Keratinocyte (primary cell): ENCODE measurements around the gene TIGAR. TPM values are rescaled to one million over a fixed set of nuclear protein-coding genes. Genes with fewer than 3 reads are reported as not detected.

Experiments used
- DNase-seq: peaks from one replicate; pipeline ENCODE4 v3.0.0-alpha.2; 2011; ENCODE audit warnings: low read depth, missing footprints, low spot score
- FAIRE-seq: peaks from 2 replicates; lab custom pipeline; 2011; peaks lifted over from hg19 to GRCh38; lab: Jason Lieb, UNC
- H2AFZ ChIP-seq: 2 replicates; pipeline ENCODE4 v1.6.0; 2012; ENCODE audit warnings: low read length, control low read depth, inconsistent platforms; ENCODE audit not compliant: control insufficient read depth
- H3K27ac ChIP-seq: 2 replicates; pipeline ENCODE4 v1.5.1; 2011; ENCODE audit warnings: low read length; ENCODE audit not compliant: control insufficient read depth, insufficient read depth
- H3K27me3 ChIP-seq: 3 replicates; pipeline ENCODE4 v1.6.0; 2011; ENCODE audit warnings: low read length; ENCODE audit not compliant: control insufficient read depth, insufficient read depth; ENCODE audit errors: extremely low read depth
- H3K36me3 ChIP-seq, 2 experiments: 2 replicates in 1 of 2; 3 replicates in 1 of 2; pipeline ENCODE4 v1.5.1; 2011; ENCODE audit warnings: low read length in 2 of 2, mild to moderate bottlenecking in 1 of 2; ENCODE audit not compliant: control insufficient read depth in 2 of 2, insufficient read depth in 2 of 2; ENCODE audit errors: extremely low read depth in 1 of 2
- H3K4me1 ChIP-seq: 3 replicates; pipeline ENCODE4 v1.5.1; 2011; ENCODE audit warnings: low read length; ENCODE audit not compliant: control insufficient read depth, insufficient read depth; ENCODE audit errors: extremely low read depth
- H3K4me2 ChIP-seq: 3 replicates; pipeline ENCODE4 v1.6.0; 2011; ENCODE audit warnings: low read depth, low read length; ENCODE audit not compliant: control insufficient read depth, insufficient read depth; ENCODE audit errors: extremely low read depth
- H3K4me3 ChIP-seq, 3 experiments: fragments of 200-600 bp in 1 of 3; sonication (generic) in 1 of 3; 2 replicates in 2 of 3; 3 replicates in 1 of 3; pipeline ENCODE4 v1.5.1; 2011 to 2016; ENCODE audit warnings: low read length in 3 of 3, mild to moderate bottlenecking in 3 of 3, control low read depth in 2 of 3, inconsistent platforms in 1 of 3, low read depth in 1 of 3, mixed read lengths in 1 of 3, mixed run types in 1 of 3, moderate library complexity in 1 of 3; ENCODE audit not compliant: control insufficient read depth in 2 of 3, insufficient read depth in 2 of 3; ENCODE audit errors: extremely low read depth in 1 of 3
- H3K79me2 ChIP-seq: 2 replicates; pipeline ENCODE4 v1.6.0; 2012; ENCODE audit warnings: low read length; ENCODE audit not compliant: control insufficient read depth, insufficient read depth
- H3K9ac ChIP-seq: 3 replicates; pipeline ENCODE4 v1.6.0; 2011; ENCODE audit warnings: low read length; ENCODE audit not compliant: control insufficient read depth, insufficient read depth; ENCODE audit errors: extremely low read depth
- H3K9me1 ChIP-seq: 3 replicates; pipeline ENCODE4 v1.6.0; 2011; ENCODE audit warnings: low read length; ENCODE audit not compliant: control insufficient read depth, insufficient read depth; ENCODE audit errors: extremely low read depth
- H3K9me3 ChIP-seq: 2 replicates; pipeline ENCODE4 v1.5.1; 2012; ENCODE audit warnings: low read depth, low read length; ENCODE audit not compliant: control insufficient read depth
- H4K20me1 ChIP-seq: 3 replicates; pipeline ENCODE4 v1.6.0; 2011; ENCODE audit warnings: low read length; ENCODE audit not compliant: control insufficient read depth, insufficient read depth; ENCODE audit errors: extremely low read depth
- EZH2 ChIP-seq: IDR thresholded peaks from one replicate; pipeline ENCODE4 v1.6.1; 2012; ENCODE audit warnings: inconsistent platforms, mild to moderate bottlenecking, low read length, moderate library complexity
- dilution Hi-C: fragments of 300-500 bp; cut with MboI; formaldehyde crosslinking; loops from one replicate; pipeline ENCODE4 v1.7.0; 2020; ENCODE audit warnings: low sequenced_read_pairs; ENCODE audit not compliant: extremely low pct_ligation_motif_present
- polyA plus RNA-seq, 5 experiments: library from polyadenylated mRNA; depleted of rRNA in 3 of 5; stranded (reverse) in 3 of 5; stranded (forward) in 1 of 5; unstranded in 1 of 5; fragments of >200 nt; gene quantifications; 1 replicate in 1 of 5; 2 replicates in 3 of 5; 3 replicates in 1 of 5; pipeline versions ENCODE4 v1.2.1 to v1.2.3, GENCODE V29; 2011 to 2012; ENCODE audit warnings: missing spikeins in 2 of 5, low read depth in 1 of 5, low replicate concordance in 1 of 5
- TF ChIP-seq, protein P1 (sequence below), 3 experiments: IDR thresholded peaks in 1 of 3; conservative IDR thresholded peaks in 1 of 3; optimal IDR thresholded peaks in 1 of 3; 2 replicates in 2 of 3; 3 replicates in 1 of 3; pipeline versions ENCODE3 to v1.5.1; 2011; ENCODE audit warnings: low read length in 3 of 3, mild to moderate bottlenecking in 3 of 3, moderate library complexity in 2 of 3, control low read depth in 1 of 3, inconsistent platforms in 1 of 3; ENCODE audit not compliant: insufficient read depth in 2 of 3; ENCODE audit errors: extremely low read depth in 1 of 3

The TIGAR gene
- polyA plus RNA-seq, 1 donor (not counting 4 experiments of a cell fraction or from before 2014, with no cell fraction given): 37.3 TPM

DNA sequence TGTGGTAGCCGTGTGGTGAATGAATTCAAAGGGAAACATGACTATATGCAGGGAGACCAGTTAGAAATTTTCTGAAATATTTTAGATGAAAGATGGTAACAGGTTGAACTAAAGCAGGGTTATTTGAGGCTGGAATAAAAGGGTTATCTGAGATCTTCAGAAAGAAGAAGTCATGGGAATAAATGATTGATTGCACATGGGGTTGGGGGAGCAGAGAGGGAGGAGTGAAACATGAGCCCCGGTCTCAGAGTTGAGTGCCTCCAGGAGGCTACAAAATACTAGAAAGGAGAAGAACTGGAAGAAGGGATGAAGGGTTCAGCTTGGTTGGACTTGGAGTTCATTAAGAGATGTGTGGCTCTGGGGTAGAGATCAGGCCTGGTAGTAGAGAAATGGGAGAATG lies 74.8 kb downstream of the TIGAR start:
- H4K20me1 ChIP-seq: no peaks in the 10 kb centered on the region
- no peaks in the 10 kb centered on the region for H3K4me1 ChIP-seq
- no peak overlapping the region for H3K4me3 ChIP-seq
- H3K27me3 ChIP-seq: no peaks in the 10 kb centered on the region
- no peaks in the 10 kb centered on the region for H3K9me1 ChIP-seq
- no peak overlapping the region for H3K9ac ChIP-seq
- H3K36me3 ChIP-seq: no peaks in the 10 kb centered on the region
- FAIRE-seq (no peak), DNase-seq (no peak)
- no peaks in the 10 kb centered on the region for H3K79me2 ChIP-seq
- H3K9me3 ChIP-seq: no peaks in the 10 kb centered on the region
- H3K27ac ChIP-seq: no peak overlapping the region
- TF ChIP-seq EZH2: no peak
- TF ChIP-seq, protein P1, sequence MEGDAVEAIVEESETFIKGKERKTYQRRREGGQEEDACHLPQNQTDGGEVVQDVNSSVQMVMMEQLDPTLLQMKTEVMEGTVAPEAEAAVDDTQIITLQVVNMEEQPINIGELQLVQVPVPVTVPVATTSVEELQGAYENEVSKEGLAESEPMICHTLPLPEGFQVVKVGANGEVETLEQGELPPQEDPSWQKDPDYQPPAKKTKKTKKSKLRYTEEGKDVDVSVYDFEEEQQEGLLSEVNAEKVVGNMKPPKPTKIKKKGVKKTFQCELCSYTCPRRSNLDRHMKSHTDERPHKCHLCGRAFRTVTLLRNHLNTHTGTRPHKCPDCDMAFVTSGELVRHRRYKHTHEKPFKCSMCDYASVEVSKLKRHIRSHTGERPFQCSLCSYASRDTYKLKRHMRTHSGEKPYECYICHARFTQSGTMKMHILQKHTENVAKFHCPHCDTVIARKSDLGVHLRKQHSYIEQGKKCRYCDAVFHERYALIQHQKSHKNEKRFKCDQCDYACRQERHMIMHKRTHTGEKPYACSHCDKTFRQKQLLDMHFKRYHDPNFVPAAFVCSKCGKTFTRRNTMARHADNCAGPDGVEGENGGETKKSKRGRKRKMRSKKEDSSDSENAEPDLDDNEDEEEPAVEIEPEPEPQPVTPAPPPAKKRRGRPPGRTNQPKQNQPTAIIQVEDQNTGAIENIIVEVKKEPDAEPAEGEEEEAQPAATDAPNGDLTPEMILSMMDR (optimal IDR thresholded peaks at IDR 0.05 in 1 of 3, IDR thresholded peaks at IDR 0.05 in 1 of 3, conservative IDR thresholded peaks at IDR 0.05 in 1 of 3; ENCODE audit: extremely low read depth in 1 of 3, insufficient read depth in 2 of 3, low read length in 3 of 3): no peak
- H2AFZ ChIP-seq: no peak overlapping the region
- dilution Hi-C loops: no loop called here
- H3K4me2 ChIP-seq: no peak overlapping the region

DNA sequence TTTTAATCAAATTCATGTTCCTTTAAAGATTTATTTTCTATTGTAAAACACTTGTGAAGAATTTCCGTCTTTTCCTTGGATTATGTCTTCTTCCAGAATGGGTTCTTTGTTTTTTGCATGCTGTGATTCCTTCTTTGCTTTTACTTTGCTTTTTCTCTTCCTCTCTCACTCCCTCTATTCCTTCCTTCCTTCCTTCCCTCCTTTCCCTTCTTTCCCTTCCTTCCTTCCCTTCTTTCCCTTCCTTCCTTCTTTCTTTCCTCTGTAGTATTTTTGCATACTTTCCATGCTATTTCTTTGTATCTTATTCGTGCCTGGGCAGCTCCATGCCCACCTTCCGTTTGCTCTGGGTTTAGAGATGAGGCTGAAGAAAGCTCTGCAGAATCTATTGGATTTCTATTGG lies 80.1 kb downstream of the TIGAR start:
- H3K27ac ChIP-seq: no peak overlapping the region
- H3K9me3 ChIP-seq: no peaks in the 10 kb centered on the region
- no peak overlapping the region for H3K9ac ChIP-seq
- no peaks in the 10 kb centered on the region for H4K20me1 ChIP-seq
- no peaks in the 10 kb centered on the region for H3K4me1 ChIP-seq
- H3K4me2 ChIP-seq: no peak overlapping the region
- DNase-seq: no peak
- FAIRE-seq: no peak
- H3K9me1 ChIP-seq: no peaks in the 10 kb centered on the region
- no peaks in the 10 kb centered on the region for H3K36me3 ChIP-seq
- H3K4me3 ChIP-seq: no peak overlapping the region
- TF ChIP-seq, protein P1 (optimal IDR thresholded peaks at IDR 0.05 in 1 of 3, IDR thresholded peaks at IDR 0.05 in 1 of 3, conservative IDR thresholded peaks at IDR 0.05 in 1 of 3; ENCODE audit: extremely low read depth in 1 of 3, insufficient read depth in 2 of 3, low read length in 3 of 3): no peak
- dilution Hi-C loops: no loop called here
- H3K79me2 ChIP-seq: no peaks in the 10 kb centered on the region
- H2AFZ ChIP-seq: no peak overlapping the region
- H3K27me3 ChIP-seq: no peaks in the 10 kb centered on the region
